ENCODE results near the gene METRNL.
"Not testable (repeated sequence)": the region's sequence is repeated elsewhere in the genome, so short reads cannot be mapped to it uniquely, and the experiment has no call there.

The METRNL gene

GRCh38 chr17:83125515-83126274 is 46.3 kb downstream of the METRNL start:
- DNase-seq, result peak; percentile 42

- DNase-seq, result no peak
These were observed 46.9 kb downstream of the METRNL start for GRCh38 chr17:83126275-83126811.

- no peak for DNase-seq
These were observed 48.2 kb downstream of the METRNL start for GRCh38 chr17:83127431-83128160.

DNA sequence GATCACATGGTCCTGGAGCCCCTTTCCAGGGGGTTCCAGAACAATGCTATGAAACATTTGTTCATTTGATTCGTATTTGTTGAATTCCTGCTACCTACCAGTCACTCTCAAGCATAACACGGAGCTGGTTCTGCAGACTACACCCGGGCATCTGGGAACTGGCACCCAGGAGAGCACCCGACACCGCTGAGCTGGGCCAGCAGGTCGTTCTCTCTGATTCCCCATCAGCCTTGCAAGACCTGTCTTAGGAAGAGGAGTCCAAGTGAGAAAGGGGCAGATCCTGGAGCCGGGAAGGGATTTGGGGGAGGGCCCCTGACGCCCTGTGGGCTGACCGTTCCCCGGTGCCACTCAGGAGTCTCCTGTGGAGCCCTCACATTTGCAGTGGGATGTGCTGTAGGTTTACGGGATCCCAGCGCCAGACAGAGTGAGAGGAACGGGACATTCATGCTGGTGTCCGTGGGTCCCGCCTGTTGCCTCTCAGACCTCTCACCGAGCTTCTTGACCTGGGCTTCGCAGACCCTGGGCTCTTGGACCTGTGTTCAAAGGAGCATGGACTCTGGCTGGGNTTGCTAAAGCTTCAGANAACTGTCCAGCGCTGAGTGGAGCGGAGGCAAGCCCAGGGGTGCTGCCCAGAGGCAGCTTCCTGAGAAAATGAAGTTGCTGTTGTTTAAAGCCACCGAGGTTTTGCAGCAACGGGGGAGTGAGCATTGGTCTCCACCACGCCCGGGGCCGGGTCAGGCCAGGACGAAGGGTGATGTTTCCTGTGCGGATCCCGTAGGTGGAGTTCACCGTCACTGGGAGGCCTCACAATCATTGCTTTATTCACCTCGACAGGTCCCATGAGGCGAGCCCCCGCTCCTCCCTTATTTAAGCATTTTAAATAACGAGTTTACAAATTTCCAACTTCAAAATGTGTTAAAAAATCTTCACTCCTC is 49.2 kb downstream of the METRNL start:
- DNase-seq, result no peak

- DNase-seq, result no peak
These were observed 50.3 kb downstream of the METRNL start for GRCh38 chr17:83129676-83130075.

DNA sequence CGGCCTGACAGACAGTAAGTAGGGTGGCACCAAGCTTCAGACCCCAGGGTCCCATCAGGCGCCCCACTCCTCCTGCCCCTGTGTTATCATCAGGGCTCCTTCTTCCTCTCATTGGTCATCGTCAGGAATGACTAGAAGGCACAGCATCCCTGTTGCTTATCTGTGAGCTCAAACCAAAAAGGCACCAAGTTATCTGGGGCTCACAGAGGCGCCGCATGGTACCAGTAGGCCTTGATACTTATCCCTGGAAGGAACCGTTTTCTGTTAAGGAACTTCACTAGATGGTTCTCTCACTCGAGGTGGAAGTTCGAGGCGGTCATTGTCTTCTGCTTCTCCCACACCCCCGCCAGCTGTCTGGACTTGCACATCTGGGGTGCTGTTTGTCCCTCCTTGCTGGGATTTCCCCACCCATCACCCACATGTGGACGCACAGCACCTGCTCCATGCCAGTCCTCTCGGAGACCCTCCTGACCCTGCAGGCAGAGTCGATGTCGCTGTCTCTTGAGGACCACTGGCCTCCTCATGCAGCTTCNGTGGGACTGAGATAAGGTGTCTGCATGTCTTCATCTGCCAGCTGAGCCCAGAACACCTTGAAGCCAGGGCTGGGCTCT is 52.1 kb downstream of the METRNL start:
- no peak for DNase-seq

GRCh38 chr17:83132251-83133081 is 53.1 kb downstream of the METRNL start:
- DNase-seq, result no peak

GRCh38 chr17:83133302-83134121 is 54.1 kb downstream of the METRNL start:
- DNase-seq, result no peak

DNA sequence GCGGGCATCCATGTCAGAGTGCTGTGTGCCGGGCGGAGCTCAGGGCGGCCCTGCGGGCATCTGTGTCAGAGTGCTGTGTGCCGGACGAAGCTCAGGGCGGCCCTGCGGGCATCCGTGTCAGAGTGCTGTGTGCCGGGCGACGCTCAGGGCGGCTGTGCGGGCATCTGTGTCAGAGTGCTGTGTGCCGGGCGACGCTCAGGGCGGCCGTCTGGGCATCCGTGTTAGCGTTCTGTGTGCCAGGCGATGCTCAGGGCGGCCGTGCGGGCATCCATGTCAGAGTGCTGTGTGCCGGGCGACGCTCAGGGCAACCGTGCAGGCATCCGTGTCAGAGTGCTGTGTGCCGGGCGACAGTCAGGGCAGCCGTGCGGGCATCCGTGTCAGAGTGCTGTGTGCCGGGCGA is 55.0 kb downstream of the METRNL start:
- not testable (repeated sequence) for DNase-seq

DNA sequence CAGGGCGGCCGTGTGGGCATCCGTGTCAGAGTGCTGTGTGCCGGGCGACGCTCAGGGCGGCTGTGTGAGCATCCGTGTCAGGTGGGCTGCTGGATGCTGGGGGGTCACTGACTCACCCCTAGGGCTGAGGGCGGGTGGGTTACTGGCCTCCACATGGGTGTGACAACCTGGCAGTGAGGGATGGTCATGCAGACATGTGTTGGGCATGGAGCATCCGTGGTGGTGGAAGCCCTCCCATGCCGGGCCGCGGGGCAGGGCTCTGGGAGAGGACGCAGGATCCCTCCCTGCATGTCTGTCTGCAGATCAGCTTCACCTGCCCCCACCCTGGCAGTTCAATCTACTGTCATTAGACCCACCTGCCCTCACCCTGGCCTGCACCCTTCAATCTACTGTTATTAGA is 56.3 kb downstream of the METRNL start:
- DNase-seq, result no peak

- no peak for DNase-seq
These were observed 56.7 kb downstream of the METRNL start for GRCh38 chr17:83136156-83136555.

GRCh38 chr17:83136931-83137330 is 57.5 kb downstream of the METRNL start:
- no peak for DNase-seq

GRCh38 chr17:83137523-83137922 is 58.1 kb downstream of the METRNL start:
- no peak for DNase-seq

DNA sequence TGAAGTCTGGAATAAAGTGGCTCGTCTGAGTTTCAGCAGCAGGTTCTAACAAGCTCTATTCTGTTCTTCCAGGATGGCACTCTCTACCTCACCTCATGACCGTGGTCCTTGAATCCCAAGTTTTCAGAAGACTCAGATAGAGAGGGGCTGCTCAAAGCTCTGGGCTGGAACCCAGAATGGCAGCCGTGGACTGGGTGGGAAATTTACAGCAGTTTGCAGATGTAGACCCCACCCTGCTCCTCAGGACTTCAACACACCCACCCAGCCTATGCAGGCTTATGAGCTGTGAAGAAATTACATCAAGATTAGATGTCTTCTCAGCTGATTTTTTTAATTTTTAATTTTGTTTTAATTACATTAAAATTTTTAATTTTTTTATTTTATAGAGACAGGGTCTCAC is 59.4 kb downstream of the METRNL start:
- no peak for DNase-seq

DNA sequence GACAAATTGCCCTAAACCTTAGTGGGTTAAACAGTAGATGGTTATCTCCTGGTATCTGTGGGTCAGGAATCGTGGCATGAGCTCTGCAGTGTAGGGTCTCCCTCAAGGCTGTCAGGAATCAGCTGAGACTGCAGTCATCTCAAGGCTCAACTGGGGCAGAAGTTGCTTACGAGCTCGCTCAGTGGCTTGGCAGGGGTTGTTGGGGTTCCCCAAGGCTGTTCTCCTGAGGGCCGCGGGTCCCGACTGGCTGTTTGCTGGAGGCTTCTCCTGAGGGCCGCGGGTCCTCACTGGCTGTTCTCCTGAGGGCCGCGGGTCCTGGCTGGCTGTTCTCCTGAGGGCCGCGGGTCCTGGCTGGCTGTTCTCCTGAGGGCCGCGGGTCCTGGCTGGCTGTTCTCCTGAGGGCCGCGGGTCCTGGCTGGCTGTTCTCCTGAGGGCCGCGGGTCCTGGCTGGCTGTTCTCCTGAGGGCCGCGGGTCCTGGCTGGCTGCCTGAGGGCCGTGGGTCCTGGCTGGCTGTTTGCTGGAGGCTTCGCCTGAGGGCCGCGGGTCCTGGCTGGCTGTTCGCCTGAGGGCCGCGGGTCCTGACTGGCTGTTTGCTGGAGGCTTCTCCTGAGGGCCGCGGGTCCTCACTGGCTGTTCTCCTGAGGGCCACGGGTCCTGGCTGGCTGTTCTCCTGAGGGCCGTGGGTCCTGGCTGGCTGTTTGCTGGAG is 60.3 kb downstream of the METRNL start:
- DNase-seq, result not testable (repeated sequence)

GRCh38 chr17:83140249-83140566 is 60.8 kb downstream of the METRNL start:
- not testable (repeated sequence) for DNase-seq

DNA sequence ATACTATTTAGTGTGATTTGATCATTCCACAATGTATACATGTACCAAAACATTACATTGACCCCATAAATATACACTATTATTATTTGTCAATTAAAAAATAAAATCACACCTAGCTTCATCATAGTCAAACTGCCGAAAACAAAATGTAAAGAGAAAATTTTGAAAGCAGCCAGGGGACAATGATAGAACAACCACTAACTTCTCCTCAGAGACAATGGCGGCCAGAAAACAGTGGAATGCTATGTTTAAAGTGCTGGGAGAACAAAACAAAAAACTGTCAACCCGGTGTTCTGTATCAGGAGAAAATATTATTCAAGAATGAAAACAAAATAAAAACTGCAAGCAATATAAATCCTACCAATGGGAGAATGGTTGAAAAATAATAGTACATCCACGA is 63.2 kb downstream of the METRNL start:
- DNase-seq, result no peak

DNA sequence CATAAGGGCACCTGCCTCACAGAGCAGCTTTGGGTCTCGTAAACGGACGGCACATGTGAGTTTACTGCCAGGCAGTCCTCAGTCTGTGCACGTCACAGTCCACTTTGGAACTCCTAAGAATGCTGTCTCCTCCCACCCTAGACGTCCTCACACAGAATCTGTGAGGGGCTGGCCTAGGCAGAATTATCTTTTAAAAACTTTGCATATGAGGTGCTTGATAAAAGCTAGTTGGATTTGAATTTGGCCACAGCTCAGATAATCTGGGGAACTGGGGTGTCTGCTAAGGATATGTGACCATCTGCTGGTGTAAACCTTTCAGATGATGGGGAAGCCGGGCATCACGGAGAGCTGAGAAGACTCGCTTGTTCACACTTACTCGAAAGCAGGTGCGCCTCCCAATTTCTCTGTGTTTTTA is 64.4 kb downstream of the METRNL start:
- DNase-seq, result no peak

Data from CD4-positive, alpha-beta T cell treated with Interleukin-17A for 1 hour (primary cell).